ENCODE measurements around the gene KLHL11. TPM values are rescaled to one million over a fixed set of nuclear protein-coding genes. Genes with fewer than 3 reads are reported as not detected.
A peak's percentile ranks its signal among the peaks of the same experiment; 100 is the strongest.

Gene KLHL11, protein sequence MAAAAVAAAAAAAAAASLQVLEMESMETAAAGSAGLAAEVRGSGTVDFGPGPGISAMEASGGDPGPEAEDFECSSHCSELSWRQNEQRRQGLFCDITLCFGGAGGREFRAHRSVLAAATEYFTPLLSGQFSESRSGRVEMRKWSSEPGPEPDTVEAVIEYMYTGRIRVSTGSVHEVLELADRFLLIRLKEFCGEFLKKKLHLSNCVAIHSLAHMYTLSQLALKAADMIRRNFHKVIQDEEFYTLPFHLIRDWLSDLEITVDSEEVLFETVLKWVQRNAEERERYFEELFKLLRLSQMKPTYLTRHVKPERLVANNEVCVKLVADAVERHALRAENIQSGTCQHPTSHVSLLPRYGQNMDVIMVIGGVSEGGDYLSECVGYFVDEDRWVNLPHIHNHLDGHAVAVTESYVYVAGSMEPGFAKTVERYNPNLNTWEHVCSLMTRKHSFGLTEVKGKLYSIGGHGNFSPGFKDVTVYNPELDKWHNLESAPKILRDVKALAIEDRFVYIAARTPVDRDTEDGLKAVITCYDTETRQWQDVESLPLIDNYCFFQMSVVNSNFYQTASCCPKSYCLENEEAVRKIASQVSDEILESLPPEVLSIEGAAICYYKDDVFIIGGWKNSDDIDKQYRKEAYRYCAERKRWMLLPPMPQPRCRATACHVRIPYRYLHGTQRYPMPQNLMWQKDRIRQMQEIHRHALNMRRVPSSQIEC
- 10 to 100 TPM; 11.9 to 12.6 TPM for total RNA-seq
- 1 to 10 TPM in 1 of 2 donors, under 1 TPM in 1; 0.68 to 2.4 TPM for polyA plus RNA-seq

DNA sequence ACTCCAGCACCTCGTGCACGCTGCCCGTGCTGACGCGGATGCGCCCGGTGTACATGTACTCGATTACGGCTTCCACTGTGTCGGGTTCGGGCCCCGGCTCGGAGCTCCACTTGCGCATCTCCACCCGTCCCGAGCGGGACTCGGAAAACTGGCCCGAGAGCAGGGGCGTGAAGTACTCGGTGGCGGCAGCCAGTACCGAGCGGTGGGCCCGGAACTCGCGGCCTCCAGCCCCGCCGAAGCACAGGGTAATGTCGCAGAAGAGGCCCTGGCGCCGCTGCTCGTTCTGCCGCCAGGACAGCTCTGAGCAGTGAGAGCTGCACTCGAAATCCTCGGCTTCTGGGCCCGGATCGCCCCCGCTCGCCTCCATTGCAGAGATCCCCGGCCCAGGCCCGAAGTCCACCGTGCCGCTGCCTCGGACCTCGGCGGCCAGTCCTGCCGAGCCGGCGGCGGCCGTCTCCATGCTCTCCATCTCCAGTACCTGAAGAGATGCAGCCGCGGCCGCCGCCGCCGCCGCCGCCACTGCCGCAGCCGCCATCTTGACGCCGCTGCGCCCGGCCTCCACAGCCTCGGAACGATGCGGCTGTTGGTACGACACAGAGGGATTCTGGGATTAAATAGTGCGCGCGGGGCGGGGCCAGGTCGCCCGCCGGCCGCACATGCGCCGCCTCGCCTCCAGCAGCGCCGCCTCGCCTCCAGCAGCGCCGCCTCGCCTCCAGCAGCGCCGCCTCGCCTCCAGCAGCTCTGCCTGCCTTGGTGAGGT is at the start of gene KLHL11:
Gene KLHL11, minus strand, starts transcription at position 588 of the 760 bp plus-strand sequence. Its CDS starts 53 bp downstream, at position 535.
- Histone ChIP-seq H3K4me3 (ENCODE audit: low read depth in 1 of 3, low read length in 3 of 3) (peak within 1 kb of the TSS; percentile 69 to 90 (median 82)), H3K36me3 (ENCODE audit: control insufficient read depth in 4 of 4, insufficient read depth in 3 of 4, low read depth in 1 of 4, low read length in 3 of 4) (peaks cover 3 to 11% (median 10%) of the 10 kb centered on the region in 4 donors), H3K27ac (ENCODE audit: low read depth in 1 of 2, low read length in 2 of 2) (peak within 1 kb of the TSS; percentile 70 to 83), H3K9me3 (ENCODE audit: control insufficient read depth in 4 of 4, low read length in 3 of 4) (no peaks in the 10 kb centered on the region), H3K4me1 (ENCODE audit: control insufficient read depth in 4 of 4, insufficient read depth in 4 of 4, low read length in 3 of 4) (peaks cover 8 to 40% (median 26%) of the 10 kb centered on the region in 4 donors), H3K9ac (ENCODE audit: low read depth in 1 of 2, low read length in 2 of 2) (peak within 1 kb of the TSS; percentile 46 to 68), H3K27me3 (ENCODE audit: control insufficient read depth in 4 of 4, insufficient read depth in 4 of 4, low read length in 3 of 4) (no peaks in the 10 kb centered on the region)
- under 1% methylated on average over 90 of the region's 90 CpGs for WGBS
- DNase-seq (ENCODE audit: low spot score) = peak; percentile 89
- TF ChIP-seq YY1 (IDR thresholded peaks at IDR 0.05) (peak; percentile 89), RAD21 (IDR thresholded peaks at IDR 0.05) (no peak), SP1 (IDR thresholded peaks at IDR 0.05) (peak; percentile 10), EGR1 (IDR thresholded peaks at IDR 0.05; ENCODE audit: low read depth in 2 of 2) (no peak), RXRA (IDR thresholded peaks at IDR 0.05) (no peak), FOXA2 (IDR thresholded peaks at IDR 0.05) (no peak)
- TF ChIP-seq, protein P1, sequence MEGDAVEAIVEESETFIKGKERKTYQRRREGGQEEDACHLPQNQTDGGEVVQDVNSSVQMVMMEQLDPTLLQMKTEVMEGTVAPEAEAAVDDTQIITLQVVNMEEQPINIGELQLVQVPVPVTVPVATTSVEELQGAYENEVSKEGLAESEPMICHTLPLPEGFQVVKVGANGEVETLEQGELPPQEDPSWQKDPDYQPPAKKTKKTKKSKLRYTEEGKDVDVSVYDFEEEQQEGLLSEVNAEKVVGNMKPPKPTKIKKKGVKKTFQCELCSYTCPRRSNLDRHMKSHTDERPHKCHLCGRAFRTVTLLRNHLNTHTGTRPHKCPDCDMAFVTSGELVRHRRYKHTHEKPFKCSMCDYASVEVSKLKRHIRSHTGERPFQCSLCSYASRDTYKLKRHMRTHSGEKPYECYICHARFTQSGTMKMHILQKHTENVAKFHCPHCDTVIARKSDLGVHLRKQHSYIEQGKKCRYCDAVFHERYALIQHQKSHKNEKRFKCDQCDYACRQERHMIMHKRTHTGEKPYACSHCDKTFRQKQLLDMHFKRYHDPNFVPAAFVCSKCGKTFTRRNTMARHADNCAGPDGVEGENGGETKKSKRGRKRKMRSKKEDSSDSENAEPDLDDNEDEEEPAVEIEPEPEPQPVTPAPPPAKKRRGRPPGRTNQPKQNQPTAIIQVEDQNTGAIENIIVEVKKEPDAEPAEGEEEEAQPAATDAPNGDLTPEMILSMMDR (IDR thresholded peaks at IDR 0.05; ENCODE audit: low read depth, low read length, missing input control) = peak; percentile 12
- TF ChIP-seq, protein P2, sequence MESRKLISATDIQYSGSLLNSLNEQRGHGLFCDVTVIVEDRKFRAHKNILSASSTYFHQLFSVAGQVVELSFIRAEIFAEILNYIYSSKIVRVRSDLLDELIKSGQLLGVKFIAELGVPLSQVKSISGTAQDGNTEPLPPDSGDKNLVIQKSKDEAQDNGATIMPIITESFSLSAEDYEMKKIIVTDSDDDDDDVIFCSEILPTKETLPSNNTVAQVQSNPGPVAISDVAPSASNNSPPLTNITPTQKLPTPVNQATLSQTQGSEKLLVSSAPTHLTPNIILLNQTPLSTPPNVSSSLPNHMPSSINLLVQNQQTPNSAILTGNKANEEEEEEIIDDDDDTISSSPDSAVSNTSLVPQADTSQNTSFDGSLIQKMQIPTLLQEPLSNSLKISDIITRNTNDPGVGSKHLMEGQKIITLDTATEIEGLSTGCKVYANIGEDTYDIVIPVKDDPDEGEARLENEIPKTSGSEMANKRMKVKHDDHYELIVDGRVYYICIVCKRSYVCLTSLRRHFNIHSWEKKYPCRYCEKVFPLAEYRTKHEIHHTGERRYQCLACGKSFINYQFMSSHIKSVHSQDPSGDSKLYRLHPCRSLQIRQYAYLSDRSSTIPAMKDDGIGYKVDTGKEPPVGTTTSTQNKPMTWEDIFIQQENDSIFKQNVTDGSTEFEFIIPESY (IDR thresholded peaks at IDR 0.05) = no peak

DNA sequence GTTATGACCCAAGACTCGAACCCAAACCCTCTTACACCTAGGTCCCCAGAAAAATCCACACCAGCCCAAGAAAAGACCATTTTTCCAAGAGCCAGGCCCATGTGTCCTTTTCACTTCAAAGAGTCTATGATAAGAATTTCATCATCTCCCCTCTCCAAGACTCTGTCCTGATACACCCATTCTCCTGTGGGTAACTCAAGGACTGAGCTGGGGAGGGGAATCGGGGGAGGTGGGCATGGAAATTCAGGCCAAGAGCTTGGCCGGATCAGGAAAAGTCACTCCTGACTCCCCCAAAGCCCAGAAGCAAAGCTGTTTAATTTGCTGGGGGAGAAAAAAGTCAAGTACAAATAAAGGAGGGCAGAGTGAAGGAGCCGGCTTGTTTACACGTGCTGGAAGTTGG is 49.8 kb upstream of the KLHL11 start:
- Histone ChIP-seq H3K4me3 (ENCODE audit: low read depth in 1 of 3, low read length in 3 of 3) (no peak overlapping the region), H3K4me1 (ENCODE audit: control insufficient read depth in 4 of 4, insufficient read depth in 4 of 4, low read length in 3 of 4) (peaks cover 12 to 38% (median 33%) of the 10 kb centered on the region in 4 donors), H3K27ac (ENCODE audit: low read depth in 1 of 2, low read length in 2 of 2) (no peak overlapping the region), H3K27me3 (ENCODE audit: control insufficient read depth in 4 of 4, insufficient read depth in 4 of 4, low read length in 3 of 4) (no peaks in the 10 kb centered on the region), H3K9ac (ENCODE audit: low read depth in 1 of 2, low read length in 2 of 2) (no peak overlapping the region), H3K36me3 (ENCODE audit: control insufficient read depth in 4 of 4, insufficient read depth in 3 of 4, low read depth in 1 of 4, low read length in 3 of 4) (peaks cover 0 to 27% (median 16%) of the 10 kb centered on the region in 4 donors), H3K9me3 (ENCODE audit: control insufficient read depth in 4 of 4, low read length in 3 of 4) (no peaks in the 10 kb centered on the region)
- WGBS = 89% methylated on average over 5 of the region's 5 CpGs
- DNase-seq (ENCODE audit: low spot score) = no peak
- TF ChIP-seq, protein P2 (IDR thresholded peaks at IDR 0.05) = no peak
- no peak for TF ChIP-seq HNF4G (IDR thresholded peaks at IDR 0.05)
- no peak for TF ChIP-seq EGR1 (IDR thresholded peaks at IDR 0.05; ENCODE audit: low read depth in 2 of 2)
- TF ChIP-seq GABPA (IDR thresholded peaks at IDR 0.05 in 1 of 2, conservative IDR thresholded peaks at IDR 0.05 in 1 of 2) = no peak
- TF ChIP-seq FOXA1 (IDR thresholded peaks at IDR 0.05) = no peak
- TF ChIP-seq, protein P1 (IDR thresholded peaks at IDR 0.05; ENCODE audit: low read depth, low read length, missing input control) = no peak
- TF ChIP-seq, protein P3, sequence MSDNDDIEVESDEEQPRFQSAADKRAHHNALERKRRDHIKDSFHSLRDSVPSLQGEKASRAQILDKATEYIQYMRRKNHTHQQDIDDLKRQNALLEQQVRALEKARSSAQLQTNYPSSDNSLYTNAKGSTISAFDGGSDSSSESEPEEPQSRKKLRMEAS (IDR thresholded peaks at IDR 0.05) = no peak
- TF ChIP-seq NR2F2 (IDR thresholded peaks at IDR 0.05) = no peak
- TF ChIP-seq RAD21 (IDR thresholded peaks at IDR 0.05) = no peak
- no peak for TF ChIP-seq HNF4A (conservative IDR thresholded peaks at IDR 0.05)
- no peak for TF ChIP-seq JUND (IDR thresholded peaks at IDR 0.05)
- no peak for TF ChIP-seq RXRA (IDR thresholded peaks at IDR 0.05)

Measured in liver (tissue), 9 donors.